Measurements from ENCODE around the gene BNIP1.

GRCh38 chr5:173188280-173188679 is 43.9 kb downstream of the BNIP1 start:
- TF ChIP-seq POLR2A (IDR thresholded peaks at IDR 0.05) (no peak), CTCF (IDR thresholded peaks at IDR 0.05) (no peak), POLR2AphosphoS5 (IDR thresholded peaks at IDR 0.05) (no peak)

All from prostate gland (tissue), 2 donors.